Right atrium auricular region (tissue), 2 donors: ENCODE results near the gene KIF25. TPM values are rescaled to one million over a fixed set of nuclear protein-coding genes. Genes with fewer than 3 reads are reported as not detected.

Experiments used
- DNase-seq: peaks from one replicate; pipeline ENCODE4 v3.0.0-alpha.2; 2019; ENCODE audit warnings: low spot score
- H3K27ac ChIP-seq, 2 donors: fragments of 200-600 bp; sonication (generic); 1 replicate in 1 of 2; 2 replicates in 1 of 2; pipeline ENCODE4 v1.5.1; 2016 to 2019
- H3K27me3 ChIP-seq, 2 donors: fragments of 200-600 bp; sonication (generic); one replicate each; pipeline versions ENCODE4 v1.5.1 to v1.6.0; 2017 to 2019
- H3K36me3 ChIP-seq: fragments of 200-600 bp; sonication (generic); one replicate; pipeline ENCODE4 v1.5.1; 2016
- H3K4me1 ChIP-seq, 2 donors: fragments of 200-600 bp; sonication (generic); one replicate each; pipeline versions ENCODE4 v1.5.1 to v1.6.0; 2017 to 2019
- H3K4me3 ChIP-seq, 2 donors: fragments of 200-600 bp; sonication (generic); 1 replicate in 1 of 2; 2 replicates in 1 of 2; pipeline ENCODE4 v1.5.1; 2017 to 2019; ENCODE audit warnings: mild to moderate bottlenecking in 1 of 2, moderate library complexity in 1 of 2
- H3K9me3 ChIP-seq, 2 donors: fragments of 200-600 bp; sonication (generic); one replicate each; pipeline ENCODE4 v1.5.1; 2019
- total RNA-seq, 2 donors: library from RNA; depleted of rRNA; stranded (reverse); fragments of >200 nt; gene quantifications; one replicate each; pipeline ENCODE4 v1.1.0, GENCODE V29; 2016
- TF ChIP-seq, protein P1 (sequence below), 2 donors: fragments of 200-600 bp; sonication (generic); IDR thresholded peaks; one replicate each; pipeline ENCODE4 v1.5.1; 2019; ENCODE audit warnings: antibody characterized with exemption in 2 of 2

Gene KIF25
- total RNA-seq, 2 donors from 2014 or later: not detected

DNA sequence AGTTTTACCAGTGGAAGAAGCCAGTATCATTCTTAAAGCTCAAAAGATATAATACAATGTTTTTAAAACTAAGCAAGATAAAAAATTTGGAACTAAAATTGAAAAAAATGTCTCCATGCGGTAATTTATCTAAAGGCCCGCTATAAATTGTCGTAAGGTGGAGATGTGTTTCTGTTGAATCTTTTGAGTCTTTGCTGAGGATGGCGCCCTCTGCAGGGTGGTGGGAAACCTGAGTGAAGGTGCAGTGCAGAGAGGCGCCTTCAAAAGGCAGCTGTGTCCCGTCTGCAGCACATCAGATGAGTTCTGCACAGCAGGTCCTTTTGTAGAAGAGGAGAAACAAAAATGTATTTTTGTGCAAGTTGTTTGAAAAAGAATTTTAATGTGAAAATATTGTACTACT lies 29.4 kb upstream of the KIF25 start:
- Histone ChIP-seq H3K36me3 (peaks cover 54% of the 10 kb centered on the region), H3K27ac (no peak overlapping the region), H3K4me3 (no peak overlapping the region), H3K4me1 (no peaks in the 10 kb centered on the region), H3K9me3 (no peaks in the 10 kb centered on the region), H3K27me3 (no peaks in the 10 kb centered on the region)
- no peak for DNase-seq
- TF ChIP-seq, protein P1, sequence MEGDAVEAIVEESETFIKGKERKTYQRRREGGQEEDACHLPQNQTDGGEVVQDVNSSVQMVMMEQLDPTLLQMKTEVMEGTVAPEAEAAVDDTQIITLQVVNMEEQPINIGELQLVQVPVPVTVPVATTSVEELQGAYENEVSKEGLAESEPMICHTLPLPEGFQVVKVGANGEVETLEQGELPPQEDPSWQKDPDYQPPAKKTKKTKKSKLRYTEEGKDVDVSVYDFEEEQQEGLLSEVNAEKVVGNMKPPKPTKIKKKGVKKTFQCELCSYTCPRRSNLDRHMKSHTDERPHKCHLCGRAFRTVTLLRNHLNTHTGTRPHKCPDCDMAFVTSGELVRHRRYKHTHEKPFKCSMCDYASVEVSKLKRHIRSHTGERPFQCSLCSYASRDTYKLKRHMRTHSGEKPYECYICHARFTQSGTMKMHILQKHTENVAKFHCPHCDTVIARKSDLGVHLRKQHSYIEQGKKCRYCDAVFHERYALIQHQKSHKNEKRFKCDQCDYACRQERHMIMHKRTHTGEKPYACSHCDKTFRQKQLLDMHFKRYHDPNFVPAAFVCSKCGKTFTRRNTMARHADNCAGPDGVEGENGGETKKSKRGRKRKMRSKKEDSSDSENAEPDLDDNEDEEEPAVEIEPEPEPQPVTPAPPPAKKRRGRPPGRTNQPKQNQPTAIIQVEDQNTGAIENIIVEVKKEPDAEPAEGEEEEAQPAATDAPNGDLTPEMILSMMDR (IDR thresholded peaks at IDR 0.05): peak in 1 of 2 donors; percentile 44

DNA sequence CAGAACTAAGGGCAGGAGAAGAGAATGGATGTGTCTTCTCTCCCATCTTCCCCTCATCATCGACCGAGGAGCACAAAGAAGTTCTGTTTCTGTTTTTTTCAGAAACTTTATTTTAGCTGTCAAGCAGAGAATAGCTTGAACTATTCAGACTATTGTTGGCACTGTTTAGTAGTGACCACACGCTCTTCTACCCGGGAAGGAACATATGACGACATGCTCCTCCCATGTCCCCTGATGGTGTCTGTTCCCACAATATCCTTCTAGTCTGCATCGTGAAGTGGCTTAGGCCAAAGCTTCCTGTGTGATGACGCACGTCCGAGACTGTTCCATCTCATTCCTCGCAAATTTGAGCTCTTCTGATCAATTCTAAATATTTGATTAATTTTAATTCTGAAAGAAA lies 27.2 kb upstream of the KIF25 start:
- Histone ChIP-seq H3K36me3 (peaks cover 46% of the 10 kb centered on the region), H3K27ac (peak overlapping the region in 1 of 2 donors; percentile 15), H3K9me3 (no peaks in the 10 kb centered on the region), H3K27me3 (no peaks in the 10 kb centered on the region), H3K4me1 (no peaks in the 10 kb centered on the region), H3K4me3 (no peak overlapping the region)
- TF ChIP-seq, protein P1 (IDR thresholded peaks at IDR 0.05): no peak
- DNase-seq: no peak

DNA sequence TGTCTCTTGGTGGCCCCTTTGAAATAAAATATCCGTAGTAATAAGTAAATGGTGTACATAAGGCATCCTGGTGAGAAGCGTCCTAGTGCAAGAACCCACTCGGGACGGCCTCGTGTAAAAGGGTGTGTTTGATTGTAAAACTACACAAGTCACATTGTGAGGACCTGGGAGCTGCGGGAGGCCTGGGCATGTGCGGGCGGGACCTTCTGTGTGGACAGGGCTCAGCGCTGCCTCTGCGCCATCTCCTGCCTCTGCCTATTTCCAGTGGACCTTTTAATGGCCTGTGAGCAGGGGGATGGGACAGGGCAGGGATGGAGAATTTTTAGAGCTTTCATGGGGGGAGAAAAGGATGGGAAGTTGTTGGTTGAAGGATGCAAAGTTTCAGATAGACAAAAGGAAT lies 25.3 kb upstream of the KIF25 start:
- no peak overlapping the region for H3K4me3 ChIP-seq
- H3K9me3 ChIP-seq: no peaks in the 10 kb centered on the region
- no peaks in the 10 kb centered on the region for H3K4me1 ChIP-seq
- TF ChIP-seq, protein P1 (IDR thresholded peaks at IDR 0.05): no peak
- peaks cover 30% of the 10 kb centered on the region for H3K36me3 ChIP-seq
- H3K27ac ChIP-seq: no peak overlapping the region
- no peak for DNase-seq
- no peaks in the 10 kb centered on the region for H3K27me3 ChIP-seq

DNA sequence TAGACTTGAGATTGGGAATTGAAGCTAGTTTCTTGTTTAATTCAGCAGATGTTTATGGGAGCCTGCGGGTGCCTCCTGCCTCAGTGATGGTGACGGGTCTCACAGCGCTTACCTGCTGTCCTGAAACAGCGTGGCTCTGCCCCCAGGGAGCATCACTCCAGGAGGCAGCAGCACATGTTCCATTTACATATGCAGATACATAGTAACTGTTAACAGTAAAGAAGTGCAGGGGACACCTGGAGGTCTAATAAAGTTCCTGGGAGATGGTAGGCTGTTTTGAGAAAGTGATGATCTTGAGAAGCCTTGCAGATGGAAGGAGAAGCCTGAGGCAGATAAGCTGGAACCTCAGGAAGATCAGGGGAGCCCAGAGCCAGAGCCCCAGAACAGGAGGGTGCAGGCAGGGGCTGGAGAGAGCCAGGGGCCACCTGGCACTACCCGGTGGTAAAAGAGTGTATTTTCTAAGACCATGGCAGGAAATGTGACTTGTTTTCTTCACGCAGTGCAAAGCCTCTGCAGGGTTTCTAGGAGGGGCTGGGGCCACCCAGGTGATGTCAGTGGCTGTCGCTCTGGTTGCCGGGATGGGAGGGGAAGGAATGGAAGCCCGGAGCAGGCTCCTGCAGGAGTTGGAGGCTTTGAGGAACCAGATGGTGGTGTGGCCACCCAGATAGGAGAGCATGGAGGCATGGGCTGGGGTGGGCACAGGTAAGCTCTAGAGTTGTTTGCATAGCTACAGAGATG lies 24.2 kb upstream of the KIF25 start:
- Histone ChIP-seq H3K9me3 (no peaks in the 10 kb centered on the region), H3K27me3 (no peaks in the 10 kb centered on the region), H3K27ac (no peak overlapping the region), H3K4me3 (no peak overlapping the region), H3K4me1 (no peaks in the 10 kb centered on the region), H3K36me3 (peaks cover 19% of the 10 kb centered on the region)
- TF ChIP-seq, protein P1 (IDR thresholded peaks at IDR 0.05): no peak
- no peak for DNase-seq

DNA sequence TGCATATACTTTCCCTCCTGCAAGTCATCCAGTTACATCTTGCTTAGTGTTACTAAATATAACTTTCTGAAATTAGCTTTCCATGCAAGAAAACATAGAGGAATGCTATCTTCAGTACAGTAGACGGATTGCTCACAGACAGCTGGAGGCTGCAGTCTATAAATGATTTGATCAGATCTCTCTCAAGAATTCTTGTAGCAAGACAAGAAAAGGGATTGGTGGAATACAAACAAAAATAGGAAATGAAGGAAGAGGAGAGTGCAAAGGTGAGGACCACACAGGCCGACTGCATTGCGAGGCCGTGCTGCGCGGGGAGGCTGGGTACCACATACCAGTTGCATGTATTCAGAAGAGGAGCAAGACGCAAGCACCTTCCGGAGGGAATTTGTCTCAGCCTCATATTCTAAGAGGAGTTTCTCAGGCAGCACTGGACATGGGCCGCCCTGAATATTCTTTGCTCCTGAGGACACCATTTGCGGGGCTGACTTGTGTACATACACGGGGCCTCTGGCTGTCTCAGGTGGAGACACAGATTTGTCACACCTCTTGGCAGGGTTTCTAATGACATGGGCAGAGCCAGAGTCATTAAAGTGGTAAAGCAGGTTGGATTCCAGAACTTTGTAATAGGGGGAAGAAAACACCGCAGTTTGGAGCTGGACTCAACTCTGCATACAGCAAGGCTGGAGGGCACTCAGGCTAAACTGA lies 22.7 kb upstream of the KIF25 start:
- no peak overlapping the region for H3K27ac ChIP-seq
- no peaks in the 10 kb centered on the region for H3K27me3 ChIP-seq
- H3K4me1 ChIP-seq: no peaks in the 10 kb centered on the region

More for the DNA sequence above, 22.7 kb upstream of the KIF25 start:
- H3K36me3 ChIP-seq: peaks cover 7% of the 10 kb centered on the region
- TF ChIP-seq, protein P1 (IDR thresholded peaks at IDR 0.05): no peak
- no peaks in the 10 kb centered on the region for H3K9me3 ChIP-seq
- no peak overlapping the region for H3K4me3 ChIP-seq
- DNase-seq: no peak
